Neural progenitor cell (in vitro differentiated cells): ENCODE results near the gene UNC13D. TPM values are rescaled to one million over a fixed set of nuclear protein-coding genes. Genes with fewer than 3 reads are reported as not detected.

Source experiments
- DNase-seq: peaks from one replicate; pipeline ENCODE4 v3.0.0-alpha.2; 2016; ENCODE audit warnings: low spot score
- H2AFZ ChIP-seq: fragments of 200-600 bp; sonication (generic); replicated peaks from 2 replicates; pipeline ENCODE4 v1.6.1; 2016; ENCODE audit warnings: antibody characterized with exemption
- H3F3A ChIP-seq: fragments of 200-600 bp; sonication (generic); 2 replicates; pipeline ENCODE4 v1.6.1; 2016; ENCODE audit warnings: antibody characterized with exemption, low read depth
- H3K27ac ChIP-seq: fragments of 200-600 bp; sonication (generic); 2 replicates; pipeline ENCODE4 v1.5.1; 2016; ENCODE audit warnings: mild to moderate bottlenecking
- H3K27me3 ChIP-seq: fragments of 200-600 bp; sonication (generic); 2 replicates; pipeline ENCODE4 v1.6.1; 2016; ENCODE audit warnings: mild to moderate bottlenecking, moderate library complexity
- H3K36me3 ChIP-seq: fragments of 200-600 bp; sonication (generic); 2 replicates; pipeline ENCODE4 v1.5.1; 2016
- H3K4me1 ChIP-seq: fragments of 200-600 bp; sonication (generic); 2 replicates; pipeline ENCODE4 v1.6.1; 2016; ENCODE audit warnings: mixed run types
- H3K4me2 ChIP-seq: fragments of 200-600 bp; sonication (generic); 2 replicates; pipeline ENCODE4 v1.6.1; 2016
- H3K4me3 ChIP-seq: fragments of 200-600 bp; sonication (generic); 2 replicates; pipeline ENCODE4 v1.5.1; 2016
- H3K79me2 ChIP-seq: fragments of 200-600 bp; sonication (generic); 2 replicates; pipeline ENCODE4 v1.6.1; 2016; ENCODE audit warnings: low read depth
- H3K9ac ChIP-seq: fragments of 200-600 bp; sonication (generic); 2 replicates; pipeline ENCODE4 v1.6.1; 2016
- H3K9me3 ChIP-seq: fragments of 200-600 bp; sonication (generic); 2 replicates; pipeline ENCODE4 v1.5.1; 2016; ENCODE audit warnings: low read depth
- H4K20me1 ChIP-seq: fragments of 200-600 bp; sonication (generic); 2 replicates; pipeline ENCODE4 v1.6.1; 2016; ENCODE audit warnings: low read depth
- H3K27ac Mint-ChIP-seq: 3 replicates; pipeline ENCODE4 v1.8.0; 2021; ENCODE audit warnings: mixed read lengths
- H3K27me3 Mint-ChIP-seq: 2 replicates; pipeline ENCODE4 v1.8.0; 2022; ENCODE audit warnings: low read depth, mild to moderate bottlenecking, inconsistent platforms, moderate library complexity, mixed read lengths; ENCODE audit not compliant: insufficient read depth
- H3K36me3 Mint-ChIP-seq: 3 replicates; pipeline ENCODE4 v1.8.0; 2021; ENCODE audit warnings: mixed read lengths
- H3K4me1 Mint-ChIP-seq: 3 replicates; pipeline ENCODE4 v1.8.0; 2021; ENCODE audit warnings: mixed read lengths
- H3K4me3 Mint-ChIP-seq: 3 replicates; pipeline ENCODE4 v1.8.0; 2021; ENCODE audit warnings: mild to moderate bottlenecking, moderate library complexity, mixed read lengths
- H3K9me3 Mint-ChIP-seq: 3 replicates; pipeline ENCODE4 v1.8.0; 2020; ENCODE audit warnings: mixed read lengths
- EZH2 ChIP-seq: fragments of 200-600 bp; sonication (generic); IDR thresholded peaks from 2 replicates; pipeline ENCODE4 v1.6.1; 2017; ENCODE audit warnings: antibody characterized with exemption, mild to moderate bottlenecking, moderate library complexity
- EZH2phosphoT487 ChIP-seq: fragments of 200-600 bp; sonication (generic); IDR thresholded peaks from 2 replicates; pipeline ENCODE4 v1.6.1; 2017; ENCODE audit warnings: antibody characterized with exemption
- total RNA-seq: library from RNA; depleted of rRNA; stranded (reverse); fragments of >200 nt; gene quantifications from 2 replicates; pipeline ENCODE4 v1.2.3, GENCODE V29; 2015; ENCODE audit warnings: low replicate concordance
- TF ChIP-seq, protein P1 (sequence below): fragments of 200-600 bp; sonication (generic); IDR thresholded peaks from 2 replicates; pipeline ENCODE4 v1.5.1; 2017; ENCODE audit warnings: antibody characterized with exemption, mild to moderate bottlenecking

The UNC13D gene
- total RNA-seq, 1 donor from 2014 or later = 0.09 TPM

DNA sequence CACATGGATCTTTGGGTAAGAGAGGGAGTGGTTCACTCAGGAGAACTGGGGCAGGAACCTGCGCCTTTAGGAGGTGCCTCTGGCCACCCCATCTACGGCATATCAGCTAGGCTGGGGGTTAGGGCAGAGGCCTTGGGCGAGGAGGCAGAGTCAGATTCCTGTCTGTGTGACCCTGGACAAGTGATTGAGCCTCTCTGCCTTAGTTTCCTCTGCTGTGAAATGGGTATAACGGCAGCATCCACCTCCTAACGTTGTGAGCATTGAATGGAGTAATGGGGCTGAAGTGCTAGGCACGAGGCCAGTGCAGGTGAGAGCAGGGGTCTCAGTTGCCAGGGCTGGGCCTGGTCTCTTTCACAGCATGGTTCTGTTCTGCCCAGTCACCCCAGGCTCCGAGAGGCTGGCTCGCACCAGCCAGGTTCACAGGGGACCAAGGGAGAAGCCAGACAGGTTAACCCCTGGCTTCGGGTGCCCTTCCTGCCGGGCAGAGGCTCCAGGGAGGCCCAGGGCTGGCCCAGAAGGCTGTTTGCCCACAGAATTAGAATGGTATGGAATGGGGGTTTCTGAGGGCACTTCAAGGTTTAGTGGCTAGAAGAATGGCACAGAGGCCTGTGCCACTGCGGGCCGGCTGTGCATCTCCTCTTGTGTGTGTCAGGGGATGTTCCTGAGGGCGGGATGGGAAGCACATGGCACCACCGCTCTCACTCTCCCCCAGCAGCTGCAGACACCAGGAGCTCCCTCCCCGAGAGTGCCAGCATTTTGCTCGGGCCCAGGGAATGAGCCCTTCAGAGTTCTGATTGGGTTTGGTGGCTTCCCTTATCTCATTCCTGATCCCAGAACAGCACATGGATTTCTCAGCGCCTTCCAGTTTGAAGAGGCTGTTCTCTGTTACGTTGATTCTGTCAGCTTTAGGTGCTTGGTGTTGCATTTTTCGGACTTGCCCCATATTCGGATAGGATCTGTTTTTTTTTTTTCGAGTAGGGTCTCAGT lies 23.8 kb downstream of the UNC13D start:
- no peaks in the 10 kb centered on the region for H3K36me3 ChIP-seq
- no peaks in the 10 kb centered on the region for H3K79me2 ChIP-seq
- Mint-ChIP-seq H3K4me3 (no peak overlapping the region), H3K36me3 (peaks cover 16% of the 10 kb centered on the region), H3K9me3 (no peaks in the 10 kb centered on the region), H3K27me3 (peaks cover 6% of the 10 kb centered on the region), H3K4me1 (no peaks in the 10 kb centered on the region), H3K27ac (no peak overlapping the region)
- no peaks in the 10 kb centered on the region for H3K27me3 ChIP-seq
- no peak overlapping the region for H3K4me2 ChIP-seq
- H2AFZ ChIP-seq = no peak overlapping the region
- TF ChIP-seq EZH2phosphoT487 (no peak), EZH2 (no peak)
- TF ChIP-seq, protein P1, sequence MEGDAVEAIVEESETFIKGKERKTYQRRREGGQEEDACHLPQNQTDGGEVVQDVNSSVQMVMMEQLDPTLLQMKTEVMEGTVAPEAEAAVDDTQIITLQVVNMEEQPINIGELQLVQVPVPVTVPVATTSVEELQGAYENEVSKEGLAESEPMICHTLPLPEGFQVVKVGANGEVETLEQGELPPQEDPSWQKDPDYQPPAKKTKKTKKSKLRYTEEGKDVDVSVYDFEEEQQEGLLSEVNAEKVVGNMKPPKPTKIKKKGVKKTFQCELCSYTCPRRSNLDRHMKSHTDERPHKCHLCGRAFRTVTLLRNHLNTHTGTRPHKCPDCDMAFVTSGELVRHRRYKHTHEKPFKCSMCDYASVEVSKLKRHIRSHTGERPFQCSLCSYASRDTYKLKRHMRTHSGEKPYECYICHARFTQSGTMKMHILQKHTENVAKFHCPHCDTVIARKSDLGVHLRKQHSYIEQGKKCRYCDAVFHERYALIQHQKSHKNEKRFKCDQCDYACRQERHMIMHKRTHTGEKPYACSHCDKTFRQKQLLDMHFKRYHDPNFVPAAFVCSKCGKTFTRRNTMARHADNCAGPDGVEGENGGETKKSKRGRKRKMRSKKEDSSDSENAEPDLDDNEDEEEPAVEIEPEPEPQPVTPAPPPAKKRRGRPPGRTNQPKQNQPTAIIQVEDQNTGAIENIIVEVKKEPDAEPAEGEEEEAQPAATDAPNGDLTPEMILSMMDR = no peak
- H3F3A ChIP-seq = no peaks in the 10 kb centered on the region
- no peak for DNase-seq
- no peaks in the 10 kb centered on the region for H3K4me1 ChIP-seq
- H3K27ac ChIP-seq = no peak overlapping the region
- H3K9me3 ChIP-seq = no peaks in the 10 kb centered on the region
- H3K9ac ChIP-seq = no peak overlapping the region
- H4K20me1 ChIP-seq = no peaks in the 10 kb centered on the region
- H3K4me3 ChIP-seq = no peak overlapping the region

DNA sequence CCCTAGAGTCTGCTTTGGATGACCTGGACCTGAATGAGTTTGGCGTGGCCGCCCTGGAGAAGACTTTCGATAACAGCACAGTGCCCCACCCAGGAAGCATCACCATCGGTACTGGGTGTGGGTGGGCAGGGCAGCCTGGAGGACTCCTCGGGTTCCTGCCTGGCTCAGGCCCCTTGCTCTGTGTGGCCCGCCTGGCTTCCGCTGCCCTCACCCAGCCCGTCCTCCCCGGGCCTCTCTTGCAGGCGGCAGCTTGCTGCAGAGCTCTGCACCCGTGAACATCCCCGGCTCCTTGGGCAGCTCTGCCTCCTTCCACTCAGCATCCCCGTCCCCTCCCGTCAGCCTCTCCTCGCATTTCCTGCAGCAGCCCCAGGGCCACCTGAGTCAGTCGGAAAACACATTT lies 24.5 kb downstream of the UNC13D start:
- no peaks in the 10 kb centered on the region for H3K36me3 ChIP-seq
- no peak overlapping the region for H2AFZ ChIP-seq
- Mint-ChIP-seq H3K4me1 (no peaks in the 10 kb centered on the region), H3K4me3 (no peak overlapping the region), H3K27me3 (peaks cover 6% of the 10 kb centered on the region), H3K9me3 (no peaks in the 10 kb centered on the region), H3K36me3 (peaks cover 14% of the 10 kb centered on the region), H3K27ac (no peak overlapping the region)
- TF ChIP-seq EZH2 (no peak), EZH2phosphoT487 (no peak)
- TF ChIP-seq, protein P1 = no peak
- H3K4me1 ChIP-seq = no peaks in the 10 kb centered on the region
- no peak overlapping the region for H3K9ac ChIP-seq
- no peak overlapping the region for H3K4me2 ChIP-seq
- no peaks in the 10 kb centered on the region for H3F3A ChIP-seq
- DNase-seq = no peak
- H3K27ac ChIP-seq = no peak overlapping the region
- no peaks in the 10 kb centered on the region for H3K27me3 ChIP-seq
- no peak overlapping the region for H3K4me3 ChIP-seq
- H3K79me2 ChIP-seq = no peaks in the 10 kb centered on the region
- H4K20me1 ChIP-seq = no peaks in the 10 kb centered on the region
- H3K9me3 ChIP-seq = no peaks in the 10 kb centered on the region

DNA sequence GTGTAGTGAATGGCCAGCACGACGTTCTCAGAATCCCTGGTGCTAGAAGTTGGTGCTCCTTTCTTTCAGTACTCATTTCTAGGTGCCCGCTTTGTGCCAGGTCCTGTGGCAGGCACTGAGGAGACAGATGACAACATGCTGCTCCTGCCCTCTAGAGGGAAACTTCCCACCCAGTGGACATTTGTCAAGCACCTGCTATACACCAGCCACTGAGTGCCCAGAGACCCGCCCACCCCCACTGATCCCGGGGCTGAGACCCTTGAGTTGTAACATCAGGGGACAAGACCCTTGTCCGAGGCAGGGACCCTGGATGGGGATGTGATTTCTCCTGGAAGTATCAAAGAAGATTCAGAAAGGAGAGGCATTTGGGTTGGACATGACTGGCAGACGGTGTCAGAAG lies 25.1 kb downstream of the UNC13D start:
- Histone ChIP-seq H3K9me3 (no peaks in the 10 kb centered on the region), H3K27me3 (no peaks in the 10 kb centered on the region), H4K20me1 (no peaks in the 10 kb centered on the region), H3K4me3 (no peak overlapping the region), H3K36me3 (no peaks in the 10 kb centered on the region), H3K79me2 (no peaks in the 10 kb centered on the region), H3K9ac (no peak overlapping the region), H3K4me2 (no peak overlapping the region), H3F3A (no peaks in the 10 kb centered on the region), H3K4me1 (no peaks in the 10 kb centered on the region), H2AFZ (no peak overlapping the region), H3K27ac (no peak overlapping the region)
- Mint-ChIP-seq H3K27me3 (peaks cover 6% of the 10 kb centered on the region), H3K9me3 (no peaks in the 10 kb centered on the region), H3K36me3 (peaks cover 16% of the 10 kb centered on the region), H3K4me1 (no peaks in the 10 kb centered on the region), H3K27ac (peak overlapping the region; percentile 17), H3K4me3 (no peak overlapping the region)
- DNase-seq = no peak
- TF ChIP-seq, protein P1 = no peak
- TF ChIP-seq EZH2phosphoT487 (no peak), EZH2 (no peak)
